H1 (cell line): Measurements from ENCODE around the gene ACACA. TPM values are rescaled to one million over a fixed set of nuclear protein-coding genes. Genes with fewer than 3 reads are reported as not detected.

Experiments used
- ASH2L ChIP-seq: fragments of 200-600, 300-600 bp; sonication (generic); IDR thresholded peaks from one replicate; pipeline ENCODE4 v1.7.1; 2017; ENCODE audit warnings: low read length
- JUN ChIP-seq: IDR thresholded peaks from 2 replicates; pipeline ENCODE4 v1.6.1; 2011; ENCODE audit warnings: low read depth, mild to moderate bottlenecking, improper control_type of control experiment, low read length
- NANOG ChIP-seq: IDR thresholded peaks from 2 replicates; pipeline ENCODE4 v1.6.1; 2011; ENCODE audit warnings: low read length, low read depth, mild to moderate bottlenecking, inconsistent platforms; ENCODE audit not compliant: insufficient read depth, poor library complexity, severe bottlenecking
- polyA plus RNA-seq, 7 experiments: library from polyadenylated mRNA; depleted of rRNA in 3 of 7; stranded (reverse) in 5 of 7; unstranded in 2 of 7; fragments of >200 nt in 5 of 7; fragments of 200-250 nt in 2 of 7; gene quantifications; 1 replicate in 5 of 7; 2 replicates in 1 of 7; 4 replicates in 1 of 7; pipeline versions ENCODE4 v1.2.1 to v1.2.3, GENCODE V29; 2011 to 2013; ENCODE audit warnings: missing spikeins in 2 of 7, mixed read lengths in 2 of 7
- total RNA-seq: library from RNA; stranded (reverse); fragmentation: NEBNext Ultra II Directional; extraction: Animal tissue kit (Norgen Biotek cat#: 25700); gene quantifications from 2 replicates; pipeline ENCODE4 v1.2.1, GENCODE V29; 2021
- TF ChIP-seq, protein P1 (sequence below): fragments of 300-600 bp; sonication (generic); IDR thresholded peaks from 2 replicates; pipeline ENCODE4 v1.7.1; 2012; ENCODE audit warnings: low read length, moderate library complexity, mild to moderate bottlenecking, inconsistent platforms; ENCODE audit not compliant: insufficient replicate concordance

Gene ACACA
- total and polyA plus RNA-seq, 2 of the 8 experiments (the other 6 are each of a cell fraction or from before 2014, with no cell fraction given) = 74.0 to 160 TPM

DNA sequence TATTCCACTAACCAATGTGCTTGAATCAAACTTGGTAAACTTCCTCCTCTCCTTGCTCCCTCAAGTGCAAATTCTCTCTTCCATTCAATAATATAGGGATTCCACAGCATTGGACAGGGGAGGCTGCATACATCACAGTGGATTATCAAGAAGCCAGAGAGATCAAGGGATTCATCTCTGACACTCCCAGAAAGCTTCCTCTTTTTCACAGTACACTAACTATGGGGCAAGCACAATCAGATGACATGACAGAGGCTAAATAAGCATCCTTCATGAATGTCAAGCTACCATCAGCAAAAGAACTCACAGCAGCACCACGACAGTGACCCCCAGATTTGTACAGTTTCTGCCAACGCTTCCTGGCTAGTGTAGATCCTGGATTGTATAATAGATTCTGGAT is 209.3 kb downstream of the ACACA start (continued):
- TF ChIP-seq, protein P1, sequence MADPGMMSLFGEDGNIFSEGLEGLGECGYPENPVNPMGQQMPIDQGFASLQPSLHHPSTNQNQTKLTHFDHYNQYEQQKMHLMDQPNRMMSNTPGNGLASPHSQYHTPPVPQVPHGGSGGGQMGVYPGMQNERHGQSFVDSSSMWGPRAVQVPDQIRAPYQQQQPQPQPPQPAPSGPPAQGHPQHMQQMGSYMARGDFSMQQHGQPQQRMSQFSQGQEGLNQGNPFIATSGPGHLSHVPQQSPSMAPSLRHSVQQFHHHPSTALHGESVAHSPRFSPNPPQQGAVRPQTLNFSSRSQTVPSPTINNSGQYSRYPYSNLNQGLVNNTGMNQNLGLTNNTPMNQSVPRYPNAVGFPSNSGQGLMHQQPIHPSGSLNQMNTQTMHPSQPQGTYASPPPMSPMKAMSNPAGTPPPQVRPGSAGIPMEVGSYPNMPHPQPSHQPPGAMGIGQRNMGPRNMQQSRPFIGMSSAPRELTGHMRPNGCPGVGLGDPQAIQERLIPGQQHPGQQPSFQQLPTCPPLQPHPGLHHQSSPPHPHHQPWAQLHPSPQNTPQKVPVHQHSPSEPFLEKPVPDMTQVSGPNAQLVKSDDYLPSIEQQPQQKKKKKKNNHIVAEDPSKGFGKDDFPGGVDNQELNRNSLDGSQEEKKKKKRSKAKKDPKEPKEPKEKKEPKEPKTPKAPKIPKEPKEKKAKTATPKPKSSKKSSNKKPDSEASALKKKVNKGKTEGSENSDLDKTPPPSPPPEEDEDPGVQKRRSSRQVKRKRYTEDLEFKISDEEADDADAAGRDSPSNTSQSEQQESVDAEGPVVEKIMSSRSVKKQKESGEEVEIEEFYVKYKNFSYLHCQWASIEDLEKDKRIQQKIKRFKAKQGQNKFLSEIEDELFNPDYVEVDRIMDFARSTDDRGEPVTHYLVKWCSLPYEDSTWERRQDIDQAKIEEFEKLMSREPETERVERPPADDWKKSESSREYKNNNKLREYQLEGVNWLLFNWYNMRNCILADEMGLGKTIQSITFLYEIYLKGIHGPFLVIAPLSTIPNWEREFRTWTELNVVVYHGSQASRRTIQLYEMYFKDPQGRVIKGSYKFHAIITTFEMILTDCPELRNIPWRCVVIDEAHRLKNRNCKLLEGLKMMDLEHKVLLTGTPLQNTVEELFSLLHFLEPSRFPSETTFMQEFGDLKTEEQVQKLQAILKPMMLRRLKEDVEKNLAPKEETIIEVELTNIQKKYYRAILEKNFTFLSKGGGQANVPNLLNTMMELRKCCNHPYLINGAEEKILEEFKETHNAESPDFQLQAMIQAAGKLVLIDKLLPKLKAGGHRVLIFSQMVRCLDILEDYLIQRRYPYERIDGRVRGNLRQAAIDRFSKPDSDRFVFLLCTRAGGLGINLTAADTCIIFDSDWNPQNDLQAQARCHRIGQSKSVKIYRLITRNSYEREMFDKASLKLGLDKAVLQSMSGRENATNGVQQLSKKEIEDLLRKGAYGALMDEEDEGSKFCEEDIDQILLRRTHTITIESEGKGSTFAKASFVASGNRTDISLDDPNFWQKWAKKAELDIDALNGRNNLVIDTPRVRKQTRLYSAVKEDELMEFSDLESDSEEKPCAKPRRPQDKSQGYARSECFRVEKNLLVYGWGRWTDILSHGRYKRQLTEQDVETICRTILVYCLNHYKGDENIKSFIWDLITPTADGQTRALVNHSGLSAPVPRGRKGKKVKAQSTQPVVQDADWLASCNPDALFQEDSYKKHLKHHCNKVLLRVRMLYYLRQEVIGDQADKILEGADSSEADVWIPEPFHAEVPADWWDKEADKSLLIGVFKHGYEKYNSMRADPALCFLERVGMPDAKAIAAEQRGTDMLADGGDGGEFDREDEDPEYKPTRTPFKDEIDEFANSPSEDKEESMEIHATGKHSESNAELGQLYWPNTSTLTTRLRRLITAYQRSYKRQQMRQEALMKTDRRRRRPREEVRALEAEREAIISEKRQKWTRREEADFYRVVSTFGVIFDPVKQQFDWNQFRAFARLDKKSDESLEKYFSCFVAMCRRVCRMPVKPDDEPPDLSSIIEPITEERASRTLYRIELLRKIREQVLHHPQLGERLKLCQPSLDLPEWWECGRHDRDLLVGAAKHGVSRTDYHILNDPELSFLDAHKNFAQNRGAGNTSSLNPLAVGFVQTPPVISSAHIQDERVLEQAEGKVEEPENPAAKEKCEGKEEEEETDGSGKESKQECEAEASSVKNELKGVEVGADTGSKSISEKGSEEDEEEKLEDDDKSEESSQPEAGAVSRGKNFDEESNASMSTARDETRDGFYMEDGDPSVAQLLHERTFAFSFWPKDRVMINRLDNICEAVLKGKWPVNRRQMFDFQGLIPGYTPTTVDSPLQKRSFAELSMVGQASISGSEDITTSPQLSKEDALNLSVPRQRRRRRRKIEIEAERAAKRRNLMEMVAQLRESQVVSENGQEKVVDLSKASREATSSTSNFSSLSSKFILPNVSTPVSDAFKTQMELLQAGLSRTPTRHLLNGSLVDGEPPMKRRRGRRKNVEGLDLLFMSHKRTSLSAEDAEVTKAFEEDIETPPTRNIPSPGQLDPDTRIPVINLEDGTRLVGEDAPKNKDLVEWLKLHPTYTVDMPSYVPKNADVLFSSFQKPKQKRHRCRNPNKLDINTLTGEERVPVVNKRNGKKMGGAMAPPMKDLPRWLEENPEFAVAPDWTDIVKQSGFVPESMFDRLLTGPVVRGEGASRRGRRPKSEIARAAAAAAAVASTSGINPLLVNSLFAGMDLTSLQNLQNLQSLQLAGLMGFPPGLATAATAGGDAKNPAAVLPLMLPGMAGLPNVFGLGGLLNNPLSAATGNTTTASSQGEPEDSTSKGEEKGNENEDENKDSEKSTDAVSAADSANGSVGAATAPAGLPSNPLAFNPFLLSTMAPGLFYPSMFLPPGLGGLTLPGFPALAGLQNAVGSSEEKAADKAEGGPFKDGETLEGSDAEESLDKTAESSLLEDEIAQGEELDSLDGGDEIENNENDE = no peak
- TF ChIP-seq JUN (no peak), NANOG (no peak), ASH2L (no peak)
